GM12865 (cell line): ENCODE data around the gene GOLGA2.

ENCODE experiments used
- DNase-seq: peaks from one replicate; pipeline ENCODE4 v3.0.0; 2010; ENCODE audit warnings: low read depth
- H3K4me3 ChIP-seq: 2 replicates; pipeline ENCODE4 v1.5.1; 2011; ENCODE audit warnings: mild to moderate bottlenecking, low read depth, low read length, control low read depth
- TF ChIP-seq, protein P1 (sequence below): IDR thresholded peaks from 2 replicates; pipeline ENCODE4 v1.5.1; 2011; ENCODE audit warnings: low read length, control low read depth, low read depth, inconsistent platforms; ENCODE audit not compliant: insufficient read depth; ENCODE audit errors: missing control alignments

GOLGA2 gene

DNA sequence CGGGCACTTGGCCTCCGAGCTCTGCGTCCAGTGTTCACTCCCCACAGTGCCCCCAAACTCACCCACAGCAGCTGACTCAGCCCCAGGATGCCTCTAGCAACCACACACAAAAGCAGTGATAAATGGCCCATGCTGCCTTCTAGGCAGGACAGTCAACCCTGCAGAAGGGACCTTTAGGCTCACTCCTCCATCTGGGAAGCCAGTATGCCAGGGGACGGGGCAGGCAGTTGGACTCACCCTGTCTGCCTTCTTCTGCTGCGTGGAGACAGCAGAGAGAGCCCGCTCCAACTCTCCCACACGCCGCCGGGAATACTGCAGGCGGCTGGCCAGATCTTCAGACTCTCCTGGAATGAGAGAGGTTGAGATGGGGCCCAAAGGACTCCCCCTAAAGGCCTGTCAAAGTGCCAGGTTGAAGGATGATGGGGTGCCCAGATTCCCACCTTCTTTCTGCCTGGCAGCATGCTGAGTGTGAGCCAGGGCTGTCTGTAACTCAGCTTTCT, 10.4 kb downstream of the GOLGA2 start:
- no peak for DNase-seq
- no peak overlapping the region for H3K4me3 ChIP-seq
- TF ChIP-seq, protein P1, sequence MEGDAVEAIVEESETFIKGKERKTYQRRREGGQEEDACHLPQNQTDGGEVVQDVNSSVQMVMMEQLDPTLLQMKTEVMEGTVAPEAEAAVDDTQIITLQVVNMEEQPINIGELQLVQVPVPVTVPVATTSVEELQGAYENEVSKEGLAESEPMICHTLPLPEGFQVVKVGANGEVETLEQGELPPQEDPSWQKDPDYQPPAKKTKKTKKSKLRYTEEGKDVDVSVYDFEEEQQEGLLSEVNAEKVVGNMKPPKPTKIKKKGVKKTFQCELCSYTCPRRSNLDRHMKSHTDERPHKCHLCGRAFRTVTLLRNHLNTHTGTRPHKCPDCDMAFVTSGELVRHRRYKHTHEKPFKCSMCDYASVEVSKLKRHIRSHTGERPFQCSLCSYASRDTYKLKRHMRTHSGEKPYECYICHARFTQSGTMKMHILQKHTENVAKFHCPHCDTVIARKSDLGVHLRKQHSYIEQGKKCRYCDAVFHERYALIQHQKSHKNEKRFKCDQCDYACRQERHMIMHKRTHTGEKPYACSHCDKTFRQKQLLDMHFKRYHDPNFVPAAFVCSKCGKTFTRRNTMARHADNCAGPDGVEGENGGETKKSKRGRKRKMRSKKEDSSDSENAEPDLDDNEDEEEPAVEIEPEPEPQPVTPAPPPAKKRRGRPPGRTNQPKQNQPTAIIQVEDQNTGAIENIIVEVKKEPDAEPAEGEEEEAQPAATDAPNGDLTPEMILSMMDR, result no peak

DNA sequence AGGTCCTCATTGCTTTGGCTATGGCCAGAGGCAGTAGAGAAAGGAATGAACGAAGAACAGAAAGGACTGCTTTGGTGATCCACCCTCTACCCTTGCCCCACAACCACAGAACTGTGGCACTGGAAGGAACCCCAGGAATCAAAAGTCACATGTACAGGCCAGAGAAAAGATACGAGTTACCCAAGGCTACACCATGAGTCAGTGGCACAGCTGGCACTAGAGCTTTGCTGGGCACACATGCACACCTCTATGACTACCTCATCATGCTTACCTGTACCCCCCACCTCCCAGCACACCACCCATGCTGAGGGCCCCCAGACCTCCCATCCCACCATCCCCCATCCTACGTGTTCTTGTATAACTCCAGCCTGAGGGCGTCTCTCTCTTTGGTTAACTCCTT, 13.1 kb downstream of the GOLGA2 start:
- DNase-seq, result no peak
- TF ChIP-seq, protein P1, result no peak
- H3K4me3 ChIP-seq, result no peak overlapping the region

DNA sequence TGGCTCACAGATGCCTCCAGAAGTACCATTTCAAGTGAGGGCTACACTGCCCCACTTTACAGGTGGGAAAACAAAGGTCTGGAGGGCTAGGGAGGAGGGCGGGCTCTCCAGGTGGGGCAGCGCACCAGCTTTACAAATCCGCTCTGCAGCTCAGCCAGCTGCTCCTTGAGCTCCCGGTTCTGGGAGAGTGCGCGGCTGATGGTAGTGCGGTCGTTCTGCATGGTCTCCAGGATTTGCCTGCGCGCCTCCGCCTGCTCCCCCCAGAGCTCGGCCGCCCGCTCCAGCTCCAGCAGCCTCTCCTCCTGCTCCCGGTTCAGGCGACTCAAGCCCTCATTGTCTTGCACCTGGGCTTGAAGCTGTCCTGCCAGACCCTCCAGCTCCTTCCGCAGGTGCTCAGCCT, 15.5 kb downstream of the GOLGA2 start:
- TF ChIP-seq, protein P1, result no peak
- H3K4me3 ChIP-seq, result no peak overlapping the region
- no peak for DNase-seq

DNA sequence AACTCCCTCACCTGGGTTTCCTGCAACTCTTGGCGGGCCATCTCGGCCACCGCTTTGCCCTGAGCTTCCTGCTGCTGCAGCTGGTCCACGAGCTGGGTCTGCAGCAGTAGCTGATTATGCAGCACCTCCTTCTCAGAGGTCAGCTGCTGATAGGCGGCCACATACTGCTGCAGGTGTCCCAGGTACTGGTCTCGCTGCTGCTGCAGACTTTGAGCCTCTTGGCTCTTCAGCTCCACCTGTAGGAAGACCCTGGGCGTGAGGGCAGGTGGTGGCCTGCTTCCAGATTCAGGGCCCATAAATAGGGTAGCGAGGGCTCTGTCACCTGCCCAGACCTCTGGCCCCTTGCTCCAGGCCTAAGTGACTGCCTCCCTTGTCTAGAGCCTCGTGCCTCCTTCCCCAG, 16.7 kb downstream of the GOLGA2 start:
- H3K4me3 ChIP-seq, result no peak overlapping the region
- DNase-seq, result no peak
- TF ChIP-seq, protein P1, result no peak

DNA sequence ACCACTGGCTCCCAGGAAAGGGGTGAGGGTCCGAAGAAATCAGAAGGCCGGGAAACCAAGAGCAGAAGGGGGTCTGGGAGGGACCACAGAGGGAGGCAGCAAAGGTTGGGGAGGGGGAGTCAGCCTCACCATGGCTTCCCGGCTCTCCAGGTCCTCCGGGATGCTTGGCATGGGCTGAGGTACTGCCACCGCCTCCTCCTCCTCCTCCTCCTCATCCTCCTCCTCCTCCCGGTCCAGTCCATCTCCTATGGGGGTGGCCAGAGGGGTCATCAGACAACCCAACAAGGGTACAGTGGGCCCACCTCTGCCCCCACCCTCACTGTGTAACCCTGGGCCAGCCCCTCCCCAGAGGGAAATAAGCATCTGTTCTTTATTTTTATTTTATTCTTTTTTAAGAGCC, 17.5 kb downstream of the GOLGA2 start:
- TF ChIP-seq, protein P1, result no peak
- DNase-seq, result no peak

DNA sequence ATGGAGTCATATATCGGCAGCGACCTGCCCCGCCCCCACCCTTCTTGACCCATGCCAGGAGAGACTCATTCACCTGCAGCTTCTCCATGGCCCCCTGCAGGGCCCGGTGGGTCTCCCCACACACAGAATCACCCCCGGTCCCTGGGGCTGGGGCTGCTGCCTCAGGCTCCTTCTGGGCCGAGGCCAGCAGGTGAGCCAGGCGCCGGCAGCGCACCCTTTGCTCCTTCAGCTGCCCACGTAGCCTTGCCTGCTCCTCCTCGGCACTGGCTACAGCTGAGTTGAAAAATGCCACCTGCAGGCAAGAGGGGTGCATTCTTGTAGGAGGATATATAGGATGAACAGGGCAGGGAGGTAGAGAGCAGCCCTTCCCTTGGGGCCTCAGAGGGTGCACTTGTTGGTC, 17.9 kb downstream of the GOLGA2 start:
- TF ChIP-seq, protein P1, result no peak
- H3K4me3 ChIP-seq, result no peak overlapping the region
- no peak for DNase-seq

More for the DNA sequence above, 17.5 kb downstream of the GOLGA2 start:
- no peak overlapping the region for H3K4me3 ChIP-seq

DNA sequence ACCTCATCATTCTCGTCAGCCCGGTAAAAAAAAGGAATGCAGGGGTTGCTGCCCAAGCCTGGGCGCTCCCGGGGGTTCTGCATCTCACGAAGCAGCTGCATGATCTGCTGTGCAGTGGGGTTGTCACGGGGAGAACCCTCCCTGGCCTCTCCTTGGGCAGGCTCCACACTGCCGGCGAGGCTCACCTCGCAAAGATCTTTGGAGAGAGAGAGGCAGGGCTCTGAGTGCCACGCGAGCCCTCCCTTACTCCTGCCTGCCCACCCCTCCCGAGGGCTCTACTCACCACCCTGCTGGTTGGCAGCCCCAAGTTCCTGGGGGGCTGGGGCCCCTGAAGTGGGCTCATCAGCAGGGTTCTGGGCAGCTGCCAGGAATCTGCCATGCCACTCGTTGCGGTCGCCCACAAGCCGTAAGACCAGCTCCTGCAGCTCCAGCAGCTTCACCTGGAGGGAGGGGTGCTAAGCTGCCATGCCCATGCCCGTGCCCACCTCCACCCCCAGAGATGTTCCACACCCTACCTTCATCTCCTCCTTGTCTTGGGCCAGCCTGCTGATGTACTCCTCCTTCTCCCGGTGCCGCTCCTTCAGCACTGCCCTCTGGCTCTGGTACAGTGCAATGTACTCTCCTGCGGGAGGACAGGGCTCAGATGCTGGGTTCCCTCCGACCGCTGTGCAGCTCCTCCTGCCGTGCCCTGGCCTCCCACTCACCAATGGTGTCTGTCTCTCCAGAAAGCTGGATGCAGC, 18.6 kb downstream of the GOLGA2 start:
- no peak for DNase-seq
- TF ChIP-seq, protein P1, result no peak
- H3K4me3 ChIP-seq, result no peak overlapping the region
